HL-60 (cell line): ENCODE data around the gene SRGAP3.

Experiments
- CTCF ChIP-seq: IDR thresholded peaks from one replicate; pipeline ENCODE4 v1.5.1; 2011; ENCODE audit warnings: low read length, control low read depth, inconsistent platforms; ENCODE audit not compliant: insufficient read depth
- GABPA ChIP-seq: IDR thresholded peaks from 2 replicates; pipeline ENCODE4 v1.6.1; 2012; ENCODE audit warnings: low read depth
- POLR2AphosphoS5 ChIP-seq: IDR thresholded peaks from 2 replicates; pipeline ENCODE4 v1.6.1; 2012; ENCODE audit warnings: low read depth
- REST ChIP-seq: IDR thresholded peaks from 2 replicates; pipeline ENCODE4 v1.6.1; 2012; ENCODE audit warnings: low read depth; ENCODE audit not compliant: insufficient replicate concordance
- SPI1 ChIP-seq: IDR thresholded peaks from 2 replicates; pipeline ENCODE4 v1.6.1; 2012; ENCODE audit warnings: low read depth, mild to moderate bottlenecking, borderline replicate concordance

- no peak for TF ChIP-seq CTCF
- TF ChIP-seq POLR2AphosphoS5, result no peak
- TF ChIP-seq SPI1, result no peak
- no peak for TF ChIP-seq GABPA
- no peak for TF ChIP-seq REST
Measured at GRCh38 chr3:9161811-9162210, 87.6 kb downstream of the SRGAP3 start.
